Activated CD4-positive, CD25-positive, alpha-beta regulatory T cell treated with anti-CD3 and anti-CD28 coated beads, Interleukin-2, amount 50 U/mL, for 24 hours (primary cell): ENCODE data around the gene RNF123.
A peak's percentile ranks its signal among the peaks of the same experiment; 100 is the strongest.

Experiments
- ATAC-seq, 2 donors: fragments of 150-1000 bp; cut with Tn5 transposase; one replicate each; pipeline ENCODE4 v1.10.0; 2021; ENCODE audit warnings: mild to moderate bottlenecking in 1 of 2, moderate library complexity in 1 of 2

RNF123 gene

GRCh38 chr3:49689046-49689907 lies at the start of gene RNF123, which contains the start of gene MST1:
RNF123 (plus strand) TSS chr3:49689557; CDS start chr3:49691166, 1,609 bp downstream.
MST1 (minus strand) TSS chr3:49689474; CDS start chr3:49688691, 783 bp downstream.
- peak; percentile 73 to 81 for ATAC-seq

- ATAC-seq: no peak
Observed at GRCh38 chr3:49641292-49641691, 48.1 kb upstream of the RNF123 start.

DNA sequence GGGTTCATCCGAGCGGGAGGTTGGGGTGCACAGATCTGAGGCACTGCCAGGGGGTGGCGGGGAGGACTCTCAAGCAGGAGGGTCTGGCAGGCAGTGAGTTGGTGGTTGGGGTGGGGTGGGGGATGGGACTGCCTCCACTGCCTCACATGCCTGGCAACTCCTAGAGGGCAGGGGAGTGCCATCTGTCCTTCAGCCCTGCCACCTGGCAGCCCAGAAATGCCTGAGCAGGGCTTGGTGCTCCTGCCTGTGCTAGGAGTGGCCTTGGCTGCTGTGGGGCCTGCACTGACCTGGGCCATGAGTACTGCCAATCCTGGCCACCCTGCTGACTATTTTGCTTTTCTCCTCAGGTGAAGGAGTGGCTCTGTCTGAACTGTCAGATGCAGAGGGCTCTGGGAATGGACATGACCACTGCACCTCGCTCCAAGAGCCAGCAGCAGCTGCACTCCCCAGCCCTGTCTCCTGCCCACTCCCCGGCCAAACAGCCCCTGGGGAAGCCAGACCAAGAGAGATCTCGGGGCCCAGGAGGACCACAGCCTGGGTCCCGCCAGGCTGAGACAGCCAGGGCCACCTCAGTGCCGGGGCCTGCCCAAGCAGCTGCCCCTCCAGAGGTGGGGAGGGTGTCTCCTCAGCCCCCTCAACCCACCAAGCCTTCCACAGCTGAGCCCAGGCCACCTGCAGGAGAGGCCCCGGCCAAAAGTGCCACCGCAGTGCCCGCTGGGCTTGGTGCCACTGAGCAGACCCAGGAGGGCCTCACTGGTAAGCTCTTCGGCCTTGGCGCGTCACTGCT lies 47.2 kb upstream of the RNF123 start:
- no peak for ATAC-seq

DNA sequence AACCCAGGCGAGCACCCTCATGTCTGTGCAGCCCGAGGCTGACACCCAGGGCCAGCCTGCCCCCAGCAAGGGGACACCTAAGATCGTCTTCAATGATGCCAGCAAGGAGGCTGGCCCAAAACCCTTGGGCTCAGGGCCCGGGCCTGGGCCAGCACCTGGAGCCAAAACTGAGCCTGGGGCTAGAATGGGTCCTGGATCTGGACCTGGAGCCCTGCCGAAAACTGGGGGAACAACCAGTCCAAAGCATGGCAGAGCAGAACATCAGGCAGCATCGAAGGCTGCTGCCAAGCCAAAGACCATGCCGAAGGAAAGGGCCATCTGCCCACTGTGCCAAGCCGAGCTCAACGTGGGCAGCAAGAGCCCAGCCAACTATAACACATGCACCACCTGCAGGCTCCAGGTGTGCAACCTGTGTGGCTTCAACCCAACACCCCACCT lies 46.6 kb upstream of the RNF123 start:
- no peak for ATAC-seq

- ATAC-seq: no peak
Observed at GRCh38 chr3:49644684-49645083, 44.7 kb upstream of the RNF123 start.

- no peak for ATAC-seq
Observed at GRCh38 chr3:49646236-49646635, 43.1 kb upstream of the RNF123 start.

DNA sequence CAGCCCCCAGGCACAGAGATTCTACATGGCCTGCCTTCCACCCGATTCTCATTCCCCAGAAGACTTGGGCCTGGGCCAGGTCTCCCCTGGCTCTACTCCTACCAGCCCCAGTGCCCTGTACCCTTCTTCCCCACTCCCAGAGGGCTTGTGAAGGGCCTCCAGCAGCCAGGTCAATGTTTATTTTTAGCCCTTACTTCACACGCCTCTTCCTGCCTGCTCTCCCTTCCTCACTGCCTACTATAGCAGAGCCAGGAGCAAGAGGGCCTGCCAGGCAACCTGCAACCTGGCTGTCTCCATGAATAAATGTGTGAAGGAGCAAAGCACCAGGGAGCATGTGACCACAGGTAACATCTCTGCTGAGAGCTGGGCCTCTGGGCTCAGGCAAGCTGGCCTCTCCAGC lies 41.6 kb upstream of the RNF123 start:
- no peak for ATAC-seq

GRCh38 chr3:49648354-49649019 lies 40.9 kb upstream of the RNF123 start:
- ATAC-seq: no peak

DNA sequence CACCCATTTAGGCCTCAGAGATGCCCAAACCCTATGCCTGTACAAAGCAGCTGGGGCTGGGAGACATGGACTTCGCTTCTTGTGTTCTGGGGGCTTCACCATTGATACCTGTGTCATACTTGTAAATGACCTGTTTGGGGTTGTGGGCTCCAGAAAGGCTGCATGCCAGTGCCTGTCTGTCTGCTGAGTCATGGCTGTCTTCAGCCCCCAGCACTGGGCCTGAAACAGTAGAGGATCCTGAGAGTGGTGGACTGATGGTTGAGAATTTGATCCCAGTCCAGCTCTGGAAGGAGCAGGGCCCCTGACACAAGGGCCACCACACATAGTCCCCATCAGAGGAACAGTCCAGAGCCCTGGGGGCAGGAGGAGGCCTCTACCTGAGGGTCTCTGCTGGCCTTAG lies 39.8 kb upstream of the RNF123 start:
- no peak for ATAC-seq

- no peak for ATAC-seq
Observed at GRCh38 chr3:49650177-49650576, 39.2 kb upstream of the RNF123 start.

DNA sequence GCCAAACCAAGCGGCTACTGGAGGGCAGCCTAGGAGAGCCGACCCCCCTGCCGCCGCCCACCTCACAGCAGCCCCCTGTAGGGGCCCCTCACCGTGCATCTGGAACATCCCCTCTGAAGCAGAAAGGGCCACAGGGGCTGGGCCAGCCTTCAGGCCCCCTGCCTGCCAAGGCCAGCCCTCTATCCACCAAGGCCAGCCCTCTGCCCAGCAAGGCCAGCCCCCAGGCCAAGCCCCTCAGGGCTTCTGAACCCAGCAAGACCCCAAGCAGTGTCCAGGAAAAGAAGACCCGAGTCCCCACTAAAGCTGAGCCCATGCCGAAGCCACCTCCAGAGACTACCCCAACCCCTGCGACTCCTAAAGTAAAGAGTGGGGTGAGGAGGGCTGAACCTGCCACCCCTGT lies 38.7 kb upstream of the RNF123 start:
- ATAC-seq: no peak

GRCh38 chr3:49652218-49652902 lies 37.0 kb upstream of the RNF123 start:
- ATAC-seq: no peak

DNA sequence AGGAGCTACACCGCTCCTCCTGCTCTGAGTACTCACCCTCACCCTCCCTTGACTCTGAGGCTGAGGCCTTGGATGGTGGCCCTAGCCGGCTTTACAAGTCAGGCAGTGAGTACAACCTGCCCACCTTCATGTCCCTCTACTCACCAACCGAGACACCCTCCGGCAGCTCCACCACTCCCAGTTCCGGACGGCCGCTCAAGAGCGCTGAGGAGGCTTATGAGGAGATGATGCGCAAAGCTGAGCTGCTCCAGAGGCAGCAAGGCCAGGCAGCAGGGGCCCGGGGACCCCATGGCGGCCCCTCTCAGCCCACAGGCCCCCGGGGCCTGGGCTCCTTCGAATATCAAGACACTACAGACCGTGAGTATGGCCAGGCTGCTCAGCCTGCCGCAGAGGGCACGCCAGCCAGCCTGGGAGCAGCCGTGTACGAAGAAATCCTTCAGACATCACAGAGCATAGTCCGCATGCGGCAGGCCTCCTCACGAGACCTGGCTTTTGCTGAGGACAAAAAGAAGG lies 36.4 kb upstream of the RNF123 start:
- no peak for ATAC-seq

GRCh38 chr3:49653621-49654020 lies 35.7 kb upstream of the RNF123 start:
- ATAC-seq: no peak

GRCh38 chr3:49654176-49654825 lies 35.1 kb upstream of the RNF123 start:
- no peak for ATAC-seq

DNA sequence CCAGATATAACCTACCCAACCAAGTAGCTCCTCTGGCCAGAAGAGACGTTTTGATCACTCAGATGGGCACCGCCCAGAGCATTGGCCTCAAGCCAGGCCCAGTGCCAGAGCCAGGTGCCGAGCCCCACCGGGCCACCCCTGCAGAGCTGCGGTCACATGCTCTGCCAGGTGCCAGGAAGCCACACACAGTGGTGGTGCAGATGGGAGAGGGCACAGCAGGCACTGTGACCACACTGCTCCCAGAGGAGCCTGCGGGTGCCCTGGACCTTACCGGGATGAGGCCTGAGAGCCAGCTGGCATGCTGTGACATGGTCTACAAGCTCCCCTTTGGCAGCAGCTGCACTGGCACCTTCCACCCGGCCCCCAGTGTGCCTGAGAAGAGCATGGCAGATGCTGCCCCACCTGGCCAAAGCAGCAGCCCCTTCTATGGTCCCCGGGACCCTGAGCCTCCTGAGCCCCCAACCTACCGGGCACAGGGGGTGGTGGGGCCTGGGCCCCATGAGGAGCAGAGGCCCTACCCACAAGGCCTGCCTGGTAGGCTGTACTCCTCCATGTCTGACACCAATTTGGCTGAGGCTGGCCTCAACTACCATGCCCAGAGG lies 34.3 kb upstream of the RNF123 start:
- no peak for ATAC-seq

- ATAC-seq: no peak
Observed at GRCh38 chr3:49655731-49656285, 33.5 kb upstream of the RNF123 start.

GRCh38 chr3:49656541-49657112 lies 32.7 kb upstream of the RNF123 start:
- ATAC-seq: no peak

GRCh38 chr3:49657208-49657915 lies 32.0 kb upstream of the RNF123 start:
- ATAC-seq: no peak

GRCh38 chr3:49658711-49659110 lies 30.6 kb upstream of the RNF123 start:
- ATAC-seq: no peak
